Hematopoietic multipotent progenitor cell treated with erythropoietin and hydrocortisone succinate and interleukin-3 and kit ligand, for 6 days (in vitro differentiated cells): Measurements from ENCODE around the gene PRRT1.
"Not testable (repeated sequence)": the region's sequence is repeated elsewhere in the genome, so short reads cannot be mapped to it uniquely, and the experiment has no call there.

Experiments used
- DNase-seq: peaks from one replicate; pipeline ENCODE4 v3.0.0-alpha.2; 2015

Gene PRRT1

DNA sequence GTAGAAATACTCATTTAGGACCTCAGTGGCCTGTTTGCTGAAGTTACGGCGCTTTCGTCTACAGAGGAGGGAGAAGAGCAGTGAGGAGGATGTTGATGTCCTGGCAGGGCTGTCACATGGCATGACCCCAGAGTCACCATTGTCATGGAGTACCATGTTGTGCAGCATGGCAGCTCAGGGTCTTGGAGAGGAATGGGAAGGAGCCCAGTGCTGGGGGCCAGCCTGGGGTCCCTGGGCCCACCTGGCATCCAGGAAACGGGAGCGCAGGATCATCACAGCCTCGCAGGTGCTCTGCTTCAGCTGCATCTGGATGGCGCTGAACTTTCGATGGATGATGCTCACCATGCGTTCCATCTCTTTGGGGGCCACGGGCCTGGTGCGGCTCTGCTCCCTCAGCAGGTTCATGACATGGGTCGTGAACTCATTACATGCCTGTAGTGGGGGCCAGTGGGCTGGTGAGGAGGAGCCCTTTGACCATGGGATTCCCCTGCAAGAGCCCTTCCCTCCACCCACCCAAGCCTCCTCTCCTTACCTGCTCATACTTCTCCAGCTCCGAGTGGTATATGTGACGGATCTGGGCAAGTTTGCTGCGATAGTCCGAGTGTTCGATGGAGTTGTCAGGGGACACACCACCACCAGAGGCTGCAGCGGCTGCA, 36.1 kb upstream of the PRRT1 start:
- not testable (repeated sequence) for DNase-seq

- no peak for DNase-seq
Measured at GRCh38 chr6:32187009-32187709, 35.4 kb upstream of the PRRT1 start.

- not testable (repeated sequence) for DNase-seq
Measured at GRCh38 chr6:32186151-32186840, 34.6 kb upstream of the PRRT1 start.

GRCh38 chr6:32185681-32186131, 34.0 kb upstream of the PRRT1 start:
- DNase-seq = peak; percentile 84

DNA sequence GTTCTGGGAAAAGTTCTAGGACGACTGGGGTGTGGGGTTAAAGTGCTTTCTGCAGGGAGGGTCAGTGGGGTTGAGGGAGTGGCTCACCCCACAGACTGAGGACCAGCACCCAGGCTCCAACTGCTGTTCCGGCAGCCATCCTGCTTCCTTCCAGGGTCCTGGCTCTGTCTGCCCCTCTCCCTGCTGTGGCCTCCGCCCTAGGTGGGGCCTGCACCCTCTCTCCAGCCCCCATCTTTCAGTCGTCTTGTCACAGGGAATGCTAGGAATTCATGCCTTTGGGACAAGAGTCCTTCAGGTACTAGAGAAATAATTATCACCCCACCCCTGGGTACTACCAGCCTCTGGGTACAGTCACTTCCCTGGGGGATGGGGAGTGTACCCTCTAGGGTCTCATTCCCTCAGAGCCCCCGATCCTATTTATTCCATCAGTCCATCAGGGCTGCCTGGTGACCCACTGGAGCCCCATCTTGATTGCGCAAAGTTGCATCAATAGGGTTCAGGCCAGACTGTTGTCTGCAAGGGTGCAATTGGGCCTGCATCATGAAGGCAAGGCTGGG, 32.4 kb upstream of the PRRT1 start, which contains the start of gene AGER:
AGER (minus strand) TSS at position 170 of the 557 bp plus-strand sequence; CDS start at position 139, 31 bp downstream.
- DNase-seq = no peak

DNA sequence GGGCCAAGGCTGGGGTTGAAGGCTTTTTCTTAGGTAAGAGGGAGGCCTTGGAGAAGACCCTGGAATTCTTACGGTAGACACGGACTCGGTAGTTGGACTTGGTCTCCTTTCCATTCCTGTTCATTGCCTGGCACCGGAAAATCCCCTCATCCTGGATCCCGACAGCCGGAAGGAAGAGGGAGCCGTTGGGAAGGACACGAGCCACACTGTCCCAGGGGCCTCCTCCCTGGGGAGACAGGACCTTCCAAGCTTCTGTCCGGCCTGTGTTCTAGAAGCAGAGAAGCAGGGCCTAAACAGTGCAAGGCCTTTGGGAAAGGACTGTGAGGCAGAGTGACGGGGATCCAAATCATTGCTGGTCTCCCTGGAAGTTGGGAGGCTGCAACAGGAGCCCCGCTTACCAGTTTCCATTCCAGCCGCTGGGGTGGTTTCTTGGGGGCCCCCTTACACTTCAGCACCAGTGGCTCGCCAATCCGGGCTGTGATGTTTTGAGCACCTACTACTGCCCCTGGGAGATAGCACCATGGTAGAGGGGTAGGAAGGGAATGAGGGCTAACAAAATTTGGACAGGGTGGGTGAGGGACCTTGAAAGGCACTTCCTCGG, 31.8 kb upstream of the PRRT1 start:
- no peak for DNase-seq

GRCh38 chr6:32183030-32183429, 31.3 kb upstream of the PRRT1 start:
- no peak for DNase-seq

GRCh38 chr6:32182555-32182981, 30.8 kb upstream of the PRRT1 start:
- no peak for DNase-seq

DNA sequence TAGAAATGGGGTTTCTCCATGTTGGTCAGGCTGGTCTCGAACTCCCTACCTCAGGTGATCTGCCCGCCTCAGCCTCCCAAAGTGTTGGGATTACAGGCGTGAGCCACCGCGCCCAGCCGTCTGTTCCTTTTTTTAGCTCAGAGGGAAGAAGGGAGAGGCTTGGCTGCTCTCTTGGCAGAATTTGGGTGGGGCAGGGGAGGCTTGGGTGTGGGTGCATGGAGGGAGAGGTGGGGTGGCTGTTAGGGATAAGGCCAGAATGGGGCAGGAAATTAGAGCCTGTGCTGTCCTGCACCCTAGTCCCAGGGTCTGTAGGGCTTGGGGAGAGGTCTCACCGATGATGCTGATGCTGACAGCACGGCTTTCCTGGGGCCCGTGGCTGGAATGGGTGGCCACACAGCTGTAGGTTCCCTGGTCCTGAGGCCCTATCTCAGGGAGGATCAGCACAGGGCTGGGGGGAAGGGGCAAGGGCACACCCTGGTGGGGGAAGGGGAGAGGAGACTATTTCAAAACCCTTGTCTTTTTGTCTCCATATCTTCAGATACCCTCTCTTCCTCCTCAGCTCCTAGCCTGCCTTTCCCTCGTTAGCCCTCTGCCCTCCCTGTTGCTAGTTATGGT, 30.3 kb upstream of the PRRT1 start:
- peak; percentile 85 for DNase-seq

GRCh38 chr6:32181148-32181702, 29.5 kb upstream of the PRRT1 start:
- DNase-seq = no peak

DNA sequence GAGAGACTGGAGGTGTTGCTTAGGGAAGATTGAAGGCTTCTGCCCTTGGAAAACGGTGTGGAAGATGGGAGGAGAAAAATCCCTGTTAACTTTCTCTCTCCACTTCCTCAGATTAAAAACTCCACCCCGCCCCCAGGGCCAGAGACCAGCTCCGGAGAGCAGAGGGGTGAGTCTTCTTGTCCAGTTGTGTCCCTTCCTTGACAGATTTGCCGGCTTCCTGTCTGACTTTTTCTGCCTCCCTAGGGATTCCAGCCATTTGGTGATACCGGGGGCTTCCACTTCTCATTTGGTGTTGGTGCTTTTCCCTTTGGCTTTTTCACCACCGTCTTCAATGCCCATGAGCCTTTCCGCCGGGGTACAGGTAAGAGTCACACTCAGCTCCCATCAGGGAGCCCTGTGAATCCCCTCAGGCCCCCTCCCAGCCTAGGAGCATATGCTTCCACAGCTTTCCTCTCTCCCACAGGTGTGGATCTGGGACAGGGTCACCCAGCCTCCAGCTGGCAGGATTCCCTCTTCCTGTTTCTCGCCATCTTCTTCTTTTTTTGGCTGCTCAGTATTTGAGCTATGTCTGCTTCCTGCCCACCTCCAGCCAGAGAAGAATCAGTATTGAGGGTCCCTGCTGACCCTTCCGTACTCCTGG, 28.1 kb upstream of the PRRT1 start:
- no peak for DNase-seq

GRCh38 chr6:32178547-32179440, 27.1 kb upstream of the PRRT1 start:
- DNase-seq = peak; percentile 52

GRCh38 chr6:32177788-32178546, 26.2 kb upstream of the PRRT1 start, which contains the start of gene RNF5:
RNF5 (plus strand) TSS chr6:32178405; CDS start chr6:32178512, 107 bp downstream.
- peak; percentile 100 for DNase-seq

DNA sequence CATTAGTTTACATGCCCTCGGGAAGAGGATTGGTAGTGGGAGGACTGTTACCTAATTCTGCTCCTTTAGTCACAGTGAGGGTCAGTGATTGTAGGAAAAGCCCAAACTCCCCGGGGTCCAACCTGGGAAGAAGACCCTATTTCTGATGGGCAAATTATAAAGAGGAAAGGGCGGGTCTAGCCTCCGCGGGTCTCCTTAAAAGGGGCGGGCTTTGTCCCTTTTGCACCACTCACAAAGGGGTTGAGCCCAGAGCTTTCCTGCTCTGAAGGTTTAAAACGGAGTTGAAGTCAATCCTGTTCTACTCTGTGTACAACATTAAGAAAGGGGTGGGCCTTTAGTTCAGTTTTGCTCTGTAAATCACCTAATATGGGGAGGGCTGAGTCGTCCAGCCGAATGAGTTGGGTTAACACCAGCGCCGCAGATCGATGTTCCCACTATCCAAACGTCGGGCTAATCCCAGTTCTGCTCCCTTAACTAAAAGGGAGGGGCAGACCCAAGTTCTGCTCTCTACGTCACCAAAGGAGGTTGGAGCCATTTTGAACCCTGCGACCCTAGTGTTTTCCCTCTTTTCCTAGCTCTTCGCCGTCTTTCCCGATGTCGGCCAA, 25.5 kb upstream of the PRRT1 start:
- peak; percentile 83 for DNase-seq

DNA sequence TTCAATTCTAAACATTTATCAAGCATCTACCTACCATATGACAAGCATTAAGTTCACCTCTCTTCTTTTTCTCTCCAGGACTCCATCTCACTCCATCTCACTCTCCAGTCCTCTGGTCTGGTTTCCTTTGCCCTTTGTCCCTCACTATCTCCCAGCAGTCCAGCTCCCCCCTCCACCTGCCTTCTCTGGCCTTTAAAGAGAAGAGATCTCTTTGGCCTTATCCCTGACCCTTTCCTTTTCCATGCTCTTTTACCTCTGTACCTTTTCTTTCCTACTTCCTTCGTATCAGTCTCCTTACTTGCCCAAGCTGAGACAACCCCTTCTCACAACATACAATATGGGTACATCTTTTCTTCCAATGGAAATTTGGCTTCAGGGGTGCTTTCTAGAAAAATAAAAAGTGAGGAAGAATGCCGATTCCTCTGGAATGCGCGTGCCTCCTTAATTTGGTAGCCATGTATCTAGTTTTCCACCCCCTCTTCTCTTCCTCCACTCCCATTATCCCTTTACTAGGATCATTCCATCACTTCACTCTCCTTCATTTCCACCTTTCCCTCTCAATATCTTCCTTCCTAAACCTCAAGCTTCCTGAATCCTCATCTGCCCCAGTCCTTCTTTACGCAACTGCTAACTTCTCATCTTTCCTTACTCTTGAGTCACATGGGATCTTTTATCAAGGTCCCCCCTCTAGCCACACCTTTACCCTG, 24.9 kb upstream of the PRRT1 start:
- DNase-seq = no peak

DNA sequence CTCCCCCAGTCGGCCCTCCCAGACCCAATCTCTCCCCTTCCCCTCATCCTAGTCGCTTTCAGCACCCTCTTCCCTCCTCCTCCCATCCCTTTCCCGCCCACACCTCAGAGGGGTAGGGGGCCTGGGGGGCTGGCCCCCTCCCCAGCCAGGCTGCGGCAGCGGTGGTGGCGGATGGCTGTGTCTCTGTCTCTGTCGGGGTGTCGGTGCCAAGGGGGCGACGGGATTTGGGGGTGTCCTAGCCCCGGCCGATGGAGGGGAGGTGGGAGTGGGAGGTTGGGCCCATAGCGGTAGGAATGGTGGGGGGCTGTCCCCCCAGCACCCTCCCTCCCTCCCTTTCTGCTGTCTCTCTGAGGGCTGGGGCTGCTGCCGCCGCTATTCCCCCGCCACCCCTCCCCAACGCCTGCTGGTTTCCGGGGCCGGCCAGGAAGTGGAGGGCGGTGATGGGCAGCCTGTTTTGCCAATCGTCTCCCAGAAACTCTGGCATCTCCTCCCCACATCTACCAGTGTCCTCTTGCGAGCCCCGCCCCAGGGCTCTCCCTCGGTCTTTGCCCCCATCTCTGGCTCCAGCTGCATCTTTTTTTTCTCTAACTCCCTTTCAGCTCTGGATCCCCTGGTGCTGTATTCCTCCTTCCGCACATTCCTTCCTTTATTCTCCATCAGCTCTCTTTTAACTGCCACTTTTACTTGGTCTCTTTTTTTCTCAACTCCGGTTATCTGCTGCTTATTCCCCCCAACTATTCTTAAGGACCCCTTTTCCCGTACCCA, 24.2 kb upstream of the PRRT1 start, which contains the start of gene AGPAT1:
AGPAT1 (minus strand) TSS at position 374 of the 765 bp plus-strand sequence. CDS start 4,588 bp downstream, outside the sequence.
- DNase-seq = peak; percentile 98

DNA sequence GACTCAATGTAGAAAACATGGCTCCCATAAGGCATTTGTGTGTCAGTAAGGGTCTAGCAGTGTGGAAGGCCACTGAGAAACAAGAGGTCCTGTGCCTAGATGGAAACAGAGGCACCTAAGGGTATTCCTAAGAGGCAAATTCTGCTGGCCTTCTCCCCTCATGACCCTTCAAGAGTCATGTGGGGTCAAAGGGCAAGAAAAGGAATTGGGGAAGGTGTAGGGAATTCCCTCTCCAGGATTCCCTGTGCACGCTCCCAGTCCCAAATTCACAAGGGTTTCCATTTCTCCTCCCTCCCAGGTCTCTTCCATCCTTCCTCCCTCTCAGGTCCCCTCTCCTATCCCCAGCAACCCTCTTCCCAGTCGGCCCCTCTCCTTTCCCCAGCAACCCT, 23.6 kb upstream of the PRRT1 start:
- DNase-seq = no peak

GRCh38 chr6:32174416-32174815, 22.7 kb upstream of the PRRT1 start:
- no peak for DNase-seq
